HTR-8/SVneo (cell line): ENCODE data around the gene FUT8.
"Not testable (repeated sequence)": the region's sequence is repeated elsewhere in the genome, so short reads cannot be mapped to it uniquely, and the experiment has no call there.

Experiments used
- DNase-seq: peaks from one replicate; pipeline ENCODE4 v3.0.0; 2011; ENCODE audit warnings: low spot score, mixed read lengths; ENCODE audit not compliant: insufficient read length
- FAIRE-seq: peaks from 2 replicates; lab custom pipeline; 2011; peaks lifted over from hg19 to GRCh38; lab: Jason Lieb, UNC

FUT8 gene

DNA sequence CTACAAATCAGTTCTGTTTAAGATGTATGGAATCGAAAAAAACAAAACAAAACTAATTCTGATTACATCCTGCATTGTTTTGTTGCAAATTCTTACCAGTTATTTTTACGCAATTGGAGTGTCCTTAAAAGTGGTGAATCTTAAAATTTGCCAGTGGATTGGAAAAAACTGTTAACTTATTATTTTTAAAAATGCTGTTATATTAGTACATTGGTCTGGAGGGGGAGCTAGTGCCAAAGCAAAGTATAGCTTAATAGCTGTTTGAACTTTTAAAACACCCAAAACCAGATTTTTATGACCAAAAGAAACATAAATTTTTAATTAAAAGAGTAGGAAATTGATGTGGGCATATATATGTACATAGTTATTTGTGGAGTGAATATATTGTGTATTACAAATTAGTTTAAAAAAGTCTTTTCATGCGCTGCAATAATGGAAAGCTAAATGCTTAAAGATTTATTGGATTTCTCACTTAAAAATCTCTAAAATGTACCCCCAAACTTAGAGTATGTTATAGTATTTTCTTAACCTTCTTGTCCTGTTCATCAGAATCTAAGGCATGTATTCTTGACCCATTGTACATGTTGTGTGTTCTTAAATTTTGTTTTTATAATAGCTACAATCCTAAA is 2.5 kb downstream of the FUT8 start:
- FAIRE-seq (peak; percentile 16), DNase-seq (peak; percentile 62)

DNA sequence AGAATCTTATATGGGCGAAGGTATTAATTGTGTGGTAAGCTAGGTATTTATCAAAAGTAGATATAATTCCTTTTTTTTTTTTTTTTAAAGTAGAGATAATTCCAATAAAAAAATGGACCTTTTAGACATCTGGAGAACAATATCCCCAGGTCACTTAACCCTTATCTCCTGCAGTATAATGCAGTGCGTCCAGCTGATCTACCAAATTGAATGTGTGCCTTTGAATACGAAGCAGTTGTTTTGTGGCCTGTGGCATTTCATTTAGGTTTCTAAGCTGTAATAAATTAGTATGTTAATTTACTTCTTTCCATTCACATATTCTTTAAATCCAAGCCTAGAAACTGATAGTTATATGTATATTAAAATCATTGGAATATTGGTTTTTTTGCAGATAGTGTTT is 3.1 kb downstream of the FUT8 start:
- peak; percentile 78 for FAIRE-seq
- DNase-seq: no peak

DNA sequence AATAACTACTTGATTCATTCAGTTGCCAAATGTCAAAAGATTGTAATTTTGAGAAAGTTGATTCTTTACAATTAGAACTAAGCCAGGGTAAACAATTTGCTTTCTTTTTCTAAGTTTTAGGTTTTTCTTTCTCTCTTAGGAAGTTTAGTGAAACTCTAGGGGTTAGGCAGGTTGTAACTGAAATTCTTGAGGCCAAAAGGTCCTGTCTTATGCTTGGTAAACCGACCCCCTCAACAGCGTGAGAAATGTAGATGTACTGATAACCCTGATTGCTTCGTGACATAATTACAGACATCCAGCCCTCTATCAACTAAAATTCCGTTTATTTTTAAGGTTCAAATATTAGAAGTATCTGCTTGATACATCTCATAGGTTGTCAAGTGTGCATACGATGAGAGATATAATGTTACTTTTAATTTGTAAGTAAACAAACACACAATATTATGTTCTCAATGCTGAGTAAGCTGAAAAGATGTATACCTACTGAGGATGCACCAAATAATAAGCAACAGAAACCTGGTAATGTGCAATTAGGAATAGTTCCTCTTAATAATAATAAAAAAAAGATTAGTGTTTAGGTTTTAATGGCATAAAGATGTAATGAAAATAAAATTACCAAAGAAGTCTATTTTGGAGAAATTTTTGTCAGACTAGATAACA is 7.2 kb downstream of the FUT8 start:
- DNase-seq (no peak), FAIRE-seq (peak; percentile 82)

DNA sequence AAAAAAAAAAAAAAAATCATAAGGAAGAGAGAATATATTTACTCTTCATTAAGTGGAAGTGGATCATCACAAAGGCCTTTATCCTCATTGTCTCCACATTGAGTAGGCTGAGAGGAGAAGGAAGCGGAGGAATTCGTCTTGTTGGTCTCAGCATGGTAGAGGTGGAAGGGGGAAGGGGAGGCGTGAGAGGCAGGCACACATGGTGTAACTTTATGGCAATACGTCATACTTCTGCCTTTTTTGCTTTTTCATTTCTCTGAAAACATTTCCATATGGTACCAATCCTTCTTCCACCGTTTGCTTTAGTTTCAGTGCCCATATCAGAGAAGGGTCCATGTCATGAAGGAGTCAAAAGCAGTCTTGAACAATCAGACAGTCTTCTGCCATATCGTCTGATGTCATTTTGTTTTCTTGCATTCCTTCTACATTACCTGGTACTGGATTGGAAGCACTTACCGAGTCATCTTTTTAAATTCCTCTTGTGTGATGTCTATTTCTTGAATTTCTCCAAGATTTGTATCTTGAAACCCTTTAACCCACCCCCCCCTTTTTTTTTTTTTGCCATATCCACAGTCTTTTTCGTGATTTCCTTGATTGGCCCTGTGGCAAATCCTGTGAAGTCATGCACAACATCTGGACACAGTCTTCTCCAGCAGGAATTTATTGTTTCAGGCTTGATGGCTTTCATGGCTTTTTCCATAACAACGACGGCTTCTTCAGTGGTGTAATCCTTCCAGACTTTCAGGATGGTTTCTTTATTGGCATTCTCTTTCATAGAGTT is 8.9 kb downstream of the FUT8 start:
- peak; percentile 97 for FAIRE-seq
- DNase-seq: peak; percentile 84

DNA sequence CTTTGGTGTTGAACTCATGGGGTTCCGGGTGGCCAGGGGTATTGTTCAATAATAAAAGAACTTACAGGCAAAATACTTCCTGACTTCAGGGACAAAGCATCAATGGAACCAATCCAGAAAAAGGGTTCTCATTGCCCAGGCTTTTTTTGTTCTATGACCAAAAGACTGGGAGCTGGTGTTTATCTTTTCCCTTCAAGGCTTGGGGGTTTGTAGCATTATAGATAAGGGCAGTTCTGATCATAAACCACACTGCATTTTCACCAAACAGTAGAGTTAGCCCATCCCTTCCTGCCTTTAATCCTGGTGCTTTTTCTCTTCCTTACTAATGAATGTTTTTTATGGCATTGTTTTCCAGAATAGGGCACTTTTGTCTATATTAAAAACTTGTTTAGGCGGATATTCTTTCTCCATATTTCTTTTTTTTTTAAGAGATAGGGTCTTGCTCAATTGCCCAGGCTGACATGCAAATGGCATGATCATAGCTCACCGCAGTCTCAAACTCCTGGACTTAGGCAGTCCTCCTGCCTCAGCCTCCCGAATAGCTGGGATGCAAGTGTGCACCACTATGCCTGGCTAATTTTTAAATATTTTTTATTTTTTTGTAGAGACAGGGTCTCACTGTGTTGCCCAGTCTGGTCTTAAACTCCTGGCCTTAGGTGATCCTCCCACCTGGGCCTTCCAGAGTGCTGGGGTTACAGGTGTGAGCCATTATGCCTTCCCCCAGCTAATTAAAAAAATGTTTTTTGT is 9.7 kb downstream of the FUT8 start:
- FAIRE-seq: peak; percentile 82
- no peak for DNase-seq

DNA sequence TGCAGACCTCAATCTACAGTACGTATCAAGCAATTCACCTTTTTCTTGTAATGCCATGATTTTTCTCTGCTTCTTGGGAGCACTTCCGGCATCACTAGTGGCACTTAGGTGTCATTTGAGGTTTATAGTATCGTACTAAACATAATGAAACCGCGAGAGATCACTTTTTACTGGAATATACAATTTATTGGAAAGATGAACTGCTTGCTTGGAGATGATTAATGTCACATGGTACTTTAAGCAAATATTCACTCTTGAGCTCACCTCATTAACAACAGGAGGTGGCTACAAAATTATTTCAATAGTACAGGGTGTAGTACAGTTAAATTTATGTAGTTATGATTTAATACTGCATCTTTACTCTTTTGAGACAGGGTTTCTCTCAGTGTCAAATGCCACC is 11.5 kb downstream of the FUT8 start:
- FAIRE-seq (peak; percentile 92), DNase-seq (no peak)

DNA sequence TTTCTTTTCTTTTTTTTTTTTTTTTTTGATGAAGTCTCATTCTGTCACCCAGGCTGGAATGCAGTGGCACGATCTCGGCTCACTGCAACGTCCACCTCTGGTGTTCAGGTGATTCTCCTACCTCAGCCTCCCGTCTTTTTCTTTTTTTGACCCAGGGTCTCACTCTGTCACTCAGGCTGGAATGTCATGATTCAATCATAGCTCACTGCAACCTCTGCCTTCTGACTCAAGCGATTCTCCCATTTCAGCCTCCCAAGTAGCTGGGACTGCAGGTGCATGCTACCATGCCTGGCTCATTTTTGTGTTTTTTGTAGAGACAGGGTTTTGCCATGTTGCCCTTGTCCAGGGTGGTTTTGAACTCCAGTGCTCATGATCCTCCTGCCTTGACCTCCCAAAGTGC is 12.0 kb downstream of the FUT8 start:
- FAIRE-seq: peak; percentile 72
- no peak for DNase-seq

DNA sequence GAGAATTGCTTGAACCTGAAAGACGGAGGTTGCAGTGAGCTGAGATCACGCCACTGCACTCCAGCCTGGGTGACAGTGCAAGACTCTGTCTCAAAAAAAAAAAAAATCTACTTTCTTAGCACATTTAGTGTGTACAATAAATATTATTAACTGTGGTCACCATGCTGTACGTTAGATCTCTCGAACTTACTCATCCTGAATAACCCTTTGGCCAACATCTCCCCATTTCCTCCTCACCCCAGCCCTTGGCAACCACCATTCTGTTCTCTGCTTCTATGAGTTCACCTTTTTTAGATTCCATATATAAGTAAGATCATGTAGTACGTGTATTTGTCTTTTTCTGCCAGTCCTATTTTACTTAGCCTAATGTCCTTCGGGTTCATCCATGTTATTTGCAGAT is 13.4 kb downstream of the FUT8 start:
- DNase-seq (no peak), FAIRE-seq (peak; percentile 71)

DNA sequence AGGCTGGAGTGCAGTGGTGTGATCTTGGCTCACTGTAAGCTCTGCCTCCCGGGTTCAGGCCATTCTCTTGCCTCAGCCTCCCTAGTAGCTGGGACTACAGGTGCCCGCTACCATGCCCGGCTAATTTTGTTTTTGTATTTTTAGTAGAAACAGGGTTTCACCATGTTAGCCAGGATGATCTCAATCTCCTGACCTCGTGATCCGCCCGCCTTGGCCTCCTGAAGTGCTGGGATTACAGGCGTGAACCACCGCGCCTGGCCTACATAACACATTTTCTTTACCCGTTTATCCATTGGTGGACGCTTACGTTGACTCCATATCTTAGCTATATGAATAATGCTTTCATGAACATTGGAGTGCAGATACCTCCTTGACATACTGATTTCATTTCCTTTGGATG is 14.4 kb downstream of the FUT8 start:
- FAIRE-seq, DNase-seq: not testable (repeated sequence)

DNA sequence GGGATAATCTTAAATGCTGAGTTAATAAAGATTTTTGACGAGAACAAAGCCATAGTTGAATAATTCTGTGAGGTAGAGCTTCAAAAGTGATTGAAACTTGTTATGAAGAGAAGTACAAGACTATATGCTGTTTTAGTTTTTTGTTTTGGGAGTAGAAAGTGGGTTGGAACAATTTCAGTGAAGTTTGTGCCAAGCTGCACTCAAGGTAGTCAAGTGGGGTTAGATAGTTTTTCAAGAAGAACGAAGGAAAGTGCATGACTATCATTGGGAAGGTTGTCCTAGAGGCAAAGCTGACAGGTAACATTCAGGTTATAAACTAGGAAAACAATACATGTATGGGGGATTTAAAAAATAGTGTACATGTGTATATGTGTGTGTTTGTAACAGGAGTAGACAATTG is 16.2 kb downstream of the FUT8 start:
- DNase-seq (no peak), FAIRE-seq (peak; percentile 92)

DNA sequence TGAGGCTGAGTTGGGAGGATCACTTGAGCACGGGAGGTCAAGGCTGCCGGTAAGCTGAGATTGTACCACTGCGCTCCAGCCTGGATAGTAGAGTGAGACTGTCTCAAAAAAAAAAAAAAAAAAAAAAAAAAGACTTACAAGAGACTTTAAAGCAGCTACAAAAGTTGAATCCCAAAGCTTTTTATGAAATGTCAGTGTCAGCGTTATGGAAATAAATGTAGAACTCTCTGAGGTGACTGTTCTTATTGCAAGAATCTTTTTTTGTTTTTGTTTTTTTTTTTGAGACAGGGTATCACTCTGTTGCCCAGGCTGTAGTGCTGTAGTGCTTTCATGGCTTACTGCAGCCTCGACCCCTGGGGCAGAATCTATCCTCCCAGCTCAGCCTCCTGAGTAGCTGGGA is 17.2 kb downstream of the FUT8 start:
- FAIRE-seq: peak; percentile 62
- no peak for DNase-seq

DNA sequence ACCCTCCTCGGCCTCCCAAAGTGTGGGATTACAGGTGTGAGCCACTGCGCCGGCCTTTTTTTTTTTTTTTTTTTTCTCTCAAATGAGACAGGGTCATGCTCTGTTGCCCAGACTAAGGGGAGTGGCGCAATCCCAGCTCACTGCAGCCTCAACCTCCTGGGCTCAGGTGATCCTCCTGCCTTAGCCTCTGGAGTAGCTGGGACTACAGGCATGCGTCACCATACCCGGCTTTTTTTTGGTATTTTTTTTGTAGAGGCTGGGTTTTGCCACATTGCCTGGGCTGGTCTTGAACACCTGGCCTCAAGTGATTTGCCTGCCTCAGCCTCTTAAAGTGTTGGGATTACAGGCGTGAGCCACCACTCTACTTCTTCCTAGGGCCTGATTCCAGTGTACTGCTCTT is 18.7 kb downstream of the FUT8 start:
- FAIRE-seq (peak; percentile 68), DNase-seq (no peak)

DNA sequence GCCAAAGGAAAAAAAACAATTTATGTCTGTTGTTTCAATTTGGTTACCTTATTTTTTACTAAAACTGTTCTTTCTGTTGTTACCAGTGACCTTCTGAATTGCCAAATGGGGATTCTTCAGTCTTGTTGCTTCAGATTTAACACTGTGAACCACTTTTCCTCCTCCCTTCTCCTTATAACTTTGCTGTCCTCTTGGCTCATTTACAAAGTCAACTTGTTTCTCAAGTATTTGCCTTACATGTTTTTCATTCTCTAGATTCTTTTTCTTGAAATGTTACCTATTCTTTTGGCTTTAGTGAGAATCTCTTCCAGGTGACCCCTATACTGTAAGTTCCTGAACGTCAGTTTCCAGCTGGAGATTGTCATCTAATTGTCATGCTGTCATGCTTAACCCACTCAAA is 19.4 kb downstream of the FUT8 start:
- FAIRE-seq (no peak), DNase-seq (no peak)

DNA sequence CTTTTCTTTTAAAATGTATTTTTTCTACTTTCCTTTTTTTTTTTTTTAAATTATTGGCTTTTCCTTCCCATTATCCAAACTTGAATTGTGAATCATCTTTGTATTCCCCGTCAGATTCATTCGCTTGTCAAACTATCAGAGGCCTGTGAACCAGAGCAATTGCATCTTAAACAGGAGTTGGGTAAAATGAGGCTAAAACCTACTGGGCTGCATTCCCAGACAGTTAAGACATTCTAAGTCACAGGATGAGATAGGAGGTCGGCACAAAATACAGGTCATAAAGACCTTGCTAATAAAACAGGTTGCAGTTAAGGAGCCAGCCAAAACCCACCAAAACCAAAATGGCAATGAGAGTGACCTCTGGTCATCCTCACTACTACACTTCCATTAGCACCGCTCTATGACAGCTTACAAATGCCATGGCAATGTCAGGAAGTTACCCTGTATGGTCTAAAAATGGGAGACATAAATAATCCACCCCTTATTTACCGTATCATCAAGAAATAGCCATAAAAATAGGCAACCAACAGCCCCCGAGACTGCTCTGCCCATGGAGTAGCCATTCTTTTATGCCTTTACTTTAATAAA is 19.9 kb downstream of the FUT8 start:
- no peak for DNase-seq
- no peak for FAIRE-seq

DNA sequence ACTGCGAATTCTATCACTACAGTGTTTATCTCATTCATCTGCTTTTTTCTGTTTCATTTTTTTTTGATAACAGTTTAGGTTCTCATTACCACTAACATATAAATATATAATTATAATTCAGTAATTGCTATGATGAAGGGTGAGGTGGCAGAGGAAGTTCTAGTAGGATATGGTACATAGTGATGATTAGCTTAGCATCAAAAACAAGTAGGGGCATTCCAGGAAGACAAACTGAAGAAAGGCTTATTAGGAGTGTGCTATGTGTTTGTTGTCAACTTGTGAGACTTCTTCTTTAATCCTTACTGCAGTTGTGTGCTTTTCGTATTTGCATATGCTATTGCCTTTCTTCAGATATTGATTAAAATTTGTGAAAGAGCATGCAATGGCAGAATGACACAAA is 20.6 kb downstream of the FUT8 start:
- FAIRE-seq (no peak), DNase-seq (no peak)

DNA sequence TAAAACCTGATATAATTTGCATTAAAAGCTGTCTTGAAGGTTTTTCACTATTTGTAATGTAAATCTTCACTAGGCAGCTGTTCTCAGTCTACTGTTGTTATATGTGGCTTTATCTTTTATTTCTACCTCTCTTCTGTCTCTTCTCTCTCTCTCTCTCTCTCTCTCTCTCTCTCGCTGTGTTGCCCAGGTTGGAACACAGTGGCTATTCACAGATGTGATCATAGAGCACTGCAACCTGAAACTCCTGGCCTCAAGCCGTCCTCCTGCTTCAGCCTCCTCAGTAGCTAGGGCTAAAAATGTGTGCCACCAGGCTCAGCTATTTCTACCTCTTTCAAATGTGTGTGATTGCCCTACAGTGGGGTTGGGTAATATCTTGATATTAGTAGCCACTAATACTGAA is 21.1 kb downstream of the FUT8 start:
- peak; percentile 74 for FAIRE-seq
- no peak for DNase-seq

DNA sequence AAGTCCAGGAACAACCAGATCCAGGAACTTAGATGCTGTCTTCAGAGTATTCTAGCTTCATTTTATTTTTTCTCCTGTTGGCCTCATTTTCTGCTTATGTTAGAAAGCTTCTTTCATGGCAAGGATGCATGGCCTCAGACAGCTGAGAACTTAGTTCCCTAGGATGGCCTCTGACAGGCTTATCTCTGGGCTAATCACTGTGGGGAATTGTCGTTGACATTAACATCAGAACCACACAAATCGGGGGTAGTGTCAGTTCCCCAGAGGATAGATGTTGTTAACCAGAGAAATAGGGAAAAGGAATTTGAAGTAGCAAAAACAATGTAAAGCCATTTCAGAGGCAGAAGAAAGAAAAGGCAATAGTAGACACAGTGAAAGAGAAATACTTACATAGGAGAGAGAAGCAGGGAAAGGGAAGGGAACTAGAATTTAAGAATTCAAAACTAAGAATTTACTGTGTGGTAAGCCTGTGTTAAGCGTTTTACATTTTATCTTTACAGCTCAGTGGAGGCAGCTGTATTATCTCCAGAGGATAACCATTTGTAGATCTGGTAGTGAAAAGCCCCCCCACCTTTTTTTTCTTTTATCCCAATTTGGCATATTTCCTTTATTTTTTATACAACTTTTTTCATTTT is 21.8 kb downstream of the FUT8 start:
- no peak for DNase-seq
- FAIRE-seq: peak; percentile 84

DNA sequence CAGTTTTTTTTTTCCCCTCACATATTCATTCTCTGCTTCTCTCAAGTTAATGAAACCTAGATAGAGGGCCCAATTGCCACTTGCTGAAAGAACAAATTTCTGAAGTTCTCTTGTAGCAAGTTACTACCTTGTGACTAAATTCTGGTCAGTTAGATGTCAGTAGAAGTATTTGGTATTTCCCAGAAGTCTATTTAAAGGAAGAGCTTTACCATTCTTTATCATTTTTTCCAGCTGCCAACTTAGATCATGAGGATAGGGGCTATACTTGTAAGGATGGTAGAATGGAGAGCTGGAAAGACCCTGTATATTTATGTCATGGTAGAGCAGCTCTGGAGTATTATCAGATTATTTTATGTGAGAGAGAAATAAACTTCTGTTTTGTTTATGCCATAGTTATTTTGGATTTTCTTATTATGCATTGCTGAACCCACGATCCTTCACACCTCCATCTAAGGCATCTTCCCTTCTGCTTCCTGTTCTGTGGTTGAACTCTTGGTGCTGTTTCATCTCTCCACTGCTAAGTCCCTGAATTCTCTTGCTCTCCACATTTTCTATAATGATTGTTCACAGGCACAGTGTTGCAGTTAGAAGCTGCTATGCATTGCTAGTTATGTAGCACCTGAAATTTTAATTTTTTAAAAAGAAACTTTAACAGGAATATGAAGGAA is 25.9 kb downstream of the FUT8 start:
- DNase-seq (no peak), FAIRE-seq (peak; percentile 82)

DNA sequence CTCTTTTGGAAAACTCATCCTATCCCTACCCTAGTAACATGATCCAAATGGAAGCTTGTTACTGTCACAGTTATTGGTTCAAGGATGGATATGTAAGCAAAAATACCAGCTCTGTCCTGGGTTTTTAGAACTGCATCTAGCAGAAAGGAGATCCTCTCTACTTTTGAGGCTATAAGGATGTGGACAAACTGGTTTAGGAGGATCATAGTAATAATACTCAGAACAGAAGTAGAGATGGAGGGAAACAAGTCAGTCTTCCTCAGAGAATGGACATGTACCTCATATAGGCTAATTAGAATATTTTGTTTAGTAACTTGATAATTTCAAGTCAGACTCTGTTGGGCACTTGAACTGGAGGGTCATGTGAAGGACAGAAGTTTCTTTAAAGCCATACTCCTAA is 26.6 kb downstream of the FUT8 start:
- FAIRE-seq (peak; percentile 79), DNase-seq (no peak)
